Erythroblast (primary cell): Measurements from ENCODE around the gene TBCD.

Experiments
- GATA1 ChIP-seq: IDR thresholded peaks from 2 replicates; pipeline ENCODE4 v1.6.1; 2011; ENCODE audit warnings: low read depth, mild to moderate bottlenecking, control low read depth, low read length, moderate library complexity
- POLR2A ChIP-seq: IDR thresholded peaks from 2 replicates; pipeline ENCODE4 v1.6.1; 2011; ENCODE audit warnings: mild to moderate bottlenecking, low read length

DNA sequence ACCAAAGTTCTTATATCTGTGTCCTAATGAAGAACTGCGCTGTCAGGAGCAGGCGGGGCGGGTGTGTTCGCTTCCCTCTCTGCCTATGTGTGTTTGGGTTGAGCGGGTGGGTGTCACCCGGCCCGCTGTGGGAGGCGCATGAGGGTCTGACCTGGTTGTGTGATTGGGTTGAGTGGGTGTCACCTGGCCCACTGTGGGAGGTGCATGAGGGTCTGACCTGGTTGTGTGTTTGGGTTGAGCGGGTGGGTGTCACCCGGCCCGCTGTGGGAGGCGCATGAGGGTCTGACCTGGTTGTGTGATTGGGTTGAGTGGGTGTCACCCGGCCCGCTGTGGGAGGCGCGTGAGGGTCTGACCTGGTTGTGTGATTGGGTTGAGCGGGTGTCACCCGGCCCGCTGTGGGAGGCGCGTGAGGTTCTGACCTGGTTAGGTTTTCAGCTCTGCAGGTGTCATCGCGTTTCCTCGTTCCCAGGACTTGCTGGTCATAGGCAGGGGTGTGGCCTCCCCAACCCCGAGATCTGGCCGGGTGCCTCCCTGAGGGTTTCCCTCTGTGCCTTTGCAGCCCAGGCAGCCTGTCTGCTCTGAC, 157.5 kb downstream of the TBCD start:
- TF ChIP-seq POLR2A (no peak), GATA1 (no peak)
